SH-SY5Y (cell line): ENCODE data around the gene MARCHF2.

ENCODE experiments used
- GATA2 ChIP-seq: IDR thresholded peaks from 2 replicates; pipeline ENCODE4 v1.6.1; 2011; ENCODE audit warnings: mild to moderate bottlenecking, low read depth, low read length
- GATA3 ChIP-seq: IDR thresholded peaks from 2 replicates; pipeline ENCODE4 v1.6.1; 2011; ENCODE audit warnings: low read depth, mild to moderate bottlenecking, low read length, moderate library complexity

The MARCHF2 gene

GRCh38 chr19:8444677-8445487 is 31.8 kb downstream of the MARCHF2 start, which contains the start of gene HNRNPM:
Gene HNRNPM, plus strand, starts transcription at chr19:8444975. Its CDS starts 24 bp downstream, at chr19:8444999.
- no peak for TF ChIP-seq GATA3
- no peak for TF ChIP-seq GATA2

- no peak for TF ChIP-seq GATA3
- TF ChIP-seq GATA2 = no peak
These were observed 32.4 kb downstream of the MARCHF2 start for GRCh38 chr19:8445488-8446001.

GRCh38 chr19:8446061-8446709 is 33.1 kb downstream of the MARCHF2 start:
- TF ChIP-seq GATA3 = no peak
- TF ChIP-seq GATA2 = no peak

GRCh38 chr19:8449830-8450229 is 36.7 kb downstream of the MARCHF2 start:
- TF ChIP-seq GATA2 (no peak), GATA3 (no peak)

- TF ChIP-seq GATA3 (no peak), GATA2 (no peak)
These were observed 38.3 kb downstream of the MARCHF2 start for GRCh38 chr19:8451377-8451776.

GRCh38 chr19:8451885-8452284 is 38.8 kb downstream of the MARCHF2 start:
- TF ChIP-seq GATA3 = no peak
- TF ChIP-seq GATA2 = no peak

GRCh38 chr19:8452446-8453123 is 39.5 kb downstream of the MARCHF2 start:
- TF ChIP-seq GATA2 = no peak
- TF ChIP-seq GATA3 = no peak

GRCh38 chr19:8453616-8454015 is 40.5 kb downstream of the MARCHF2 start:
- TF ChIP-seq GATA2 (no peak), GATA3 (no peak)

GRCh38 chr19:8454218-8454617 is 41.1 kb downstream of the MARCHF2 start:
- no peak for TF ChIP-seq GATA2
- TF ChIP-seq GATA3 = no peak

- no peak for TF ChIP-seq GATA2
- no peak for TF ChIP-seq GATA3
These were observed 41.9 kb downstream of the MARCHF2 start for GRCh38 chr19:8455018-8455417.

GRCh38 chr19:8456064-8456463 is 43.0 kb downstream of the MARCHF2 start:
- TF ChIP-seq GATA2 = no peak
- no peak for TF ChIP-seq GATA3

GRCh38 chr19:8457209-8457608 is 44.1 kb downstream of the MARCHF2 start:
- TF ChIP-seq GATA2 (no peak), GATA3 (no peak)

- TF ChIP-seq GATA2 (no peak), GATA3 (no peak)
These were observed 44.7 kb downstream of the MARCHF2 start for GRCh38 chr19:8457827-8458226.

- TF ChIP-seq GATA2 (no peak), GATA3 (no peak)
These were observed 45.3 kb downstream of the MARCHF2 start for GRCh38 chr19:8458380-8458779.
